Activated T-cell treated with anti-CD3 and anti-CD28 coated beads, Interleukin-2, amount 50 U/mL, for 72 hours (primary cell): ENCODE results near the gene TNFAIP1. TPM values are rescaled to one million over a fixed set of nuclear protein-coding genes. Genes with fewer than 3 reads are reported as not detected.
"Not testable (repeated sequence)": the region's sequence is repeated elsewhere in the genome, so short reads cannot be mapped to it uniquely, and the experiment has no call there.

Experiments used
- ATAC-seq, 2 donors: fragments of 150-1000 bp; cut with Tn5 transposase; replicated peaks in 1 of 2; 2 replicates each; pipeline ENCODE4 v1.10.0; 2021; ENCODE audit warnings: moderate library complexity in 2 of 2, mild to moderate bottlenecking in 1 of 2
- DNase-seq, 2 donors: peaks; one replicate each; pipeline ENCODE4 v3.0.0; 2021 to 2022; ENCODE audit warnings: mixed read lengths in 1 of 2
- H3K27ac Mint-ChIP-seq: one replicate; pipeline ENCODE4 v1.8.0; 2022; ENCODE audit warnings: mild to moderate bottlenecking, moderate library complexity, mixed read lengths
- H3K27me3 Mint-ChIP-seq: one replicate; pipeline ENCODE4 v1.8.0; 2022; ENCODE audit warnings: low read depth, mixed read lengths
- H3K36me3 Mint-ChIP-seq, 2 donors: one replicate each; pipeline ENCODE4 v1.8.0; 2022; ENCODE audit warnings: mixed read lengths in 2 of 2, mild to moderate bottlenecking in 1 of 2; ENCODE audit not compliant: insufficient read depth in 2 of 2
- H3K4me1 Mint-ChIP-seq: one replicate; pipeline ENCODE4 v1.8.0; 2022; ENCODE audit warnings: low read depth, mixed read lengths
- H3K4me3 Mint-ChIP-seq, 2 donors: one replicate each; pipeline ENCODE4 v1.8.0; 2022; ENCODE audit warnings: mild to moderate bottlenecking in 2 of 2, mixed read lengths in 2 of 2, moderate library complexity in 2 of 2
- H3K9me3 Mint-ChIP-seq, 2 donors: one replicate each; pipeline ENCODE4 v1.8.0; 2022; ENCODE audit warnings: mixed read lengths in 2 of 2
- total RNA-seq, 2 donors: library from RNA; stranded (reverse); gene quantifications; one replicate each; pipeline ENCODE4 v1.2.3, GENCODE V29; 2022

Gene TNFAIP1
- total RNA-seq, 2 donors from 2014 or later = 20.9 to 22.1 TPM

DNA sequence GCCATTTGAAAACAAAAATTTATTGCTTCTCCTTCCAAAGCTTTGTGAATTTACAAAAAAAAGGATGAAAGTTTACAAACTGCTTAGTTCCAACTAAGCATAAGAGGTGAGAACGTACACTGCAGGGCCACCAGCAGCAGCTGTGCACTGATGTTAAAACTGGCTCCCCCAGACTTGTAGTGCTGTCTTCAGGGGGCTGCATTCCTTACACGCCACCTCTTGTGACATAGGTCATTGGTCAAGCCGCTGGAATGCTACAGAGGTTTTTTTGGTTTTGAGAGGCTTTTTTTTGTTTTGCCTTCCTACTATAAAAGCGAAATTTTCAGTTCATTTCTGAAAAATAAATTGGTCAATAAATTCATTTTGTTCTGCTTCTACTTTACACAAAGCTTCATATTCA, 7.2 kb upstream of the TNFAIP1 start:
- peaks cover 0 to 15% of the 10 kb centered on the region in 2 donors for H3K36me3 Mint-ChIP-seq
- DNase-seq = no peak
- H3K27me3 Mint-ChIP-seq = no peaks in the 10 kb centered on the region
- no peak overlapping the region for H3K4me3 Mint-ChIP-seq
- peak overlapping the region; percentile 57 for H3K27ac Mint-ChIP-seq
- no peaks in the 10 kb centered on the region for H3K9me3 Mint-ChIP-seq
- peaks cover 26% of the 10 kb centered on the region for H3K4me1 Mint-ChIP-seq
- ATAC-seq = no peak

DNA sequence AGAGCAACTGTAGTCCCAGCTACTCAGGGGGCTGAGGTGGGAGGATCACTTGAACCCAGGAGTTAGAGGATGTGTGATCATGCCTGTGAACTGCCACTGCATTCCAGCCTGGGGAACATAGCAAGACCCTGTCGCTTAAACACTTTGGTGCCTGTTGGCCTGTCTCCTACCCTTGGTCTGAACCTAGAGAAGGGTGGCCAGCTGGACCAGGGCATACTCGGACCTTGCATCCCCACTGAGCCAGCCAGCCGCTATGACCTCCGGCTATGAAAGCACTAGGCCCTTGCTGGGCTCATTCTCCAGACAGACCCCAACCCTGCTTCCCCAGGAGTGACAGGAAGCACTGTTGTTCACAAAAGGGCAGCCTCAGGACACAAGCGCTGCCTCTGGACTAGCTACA, 4.9 kb upstream of the TNFAIP1 start:
- Mint-ChIP-seq H3K4me1 (peaks cover 43% of the 10 kb centered on the region), H3K4me3 (no peak overlapping the region), H3K9me3 (no peaks in the 10 kb centered on the region), H3K36me3 (peaks cover 0 to 15% of the 10 kb centered on the region in 2 donors), H3K27ac (no peak overlapping the region), H3K27me3 (no peaks in the 10 kb centered on the region)
- DNase-seq = no peak
- ATAC-seq = no peak

DNA sequence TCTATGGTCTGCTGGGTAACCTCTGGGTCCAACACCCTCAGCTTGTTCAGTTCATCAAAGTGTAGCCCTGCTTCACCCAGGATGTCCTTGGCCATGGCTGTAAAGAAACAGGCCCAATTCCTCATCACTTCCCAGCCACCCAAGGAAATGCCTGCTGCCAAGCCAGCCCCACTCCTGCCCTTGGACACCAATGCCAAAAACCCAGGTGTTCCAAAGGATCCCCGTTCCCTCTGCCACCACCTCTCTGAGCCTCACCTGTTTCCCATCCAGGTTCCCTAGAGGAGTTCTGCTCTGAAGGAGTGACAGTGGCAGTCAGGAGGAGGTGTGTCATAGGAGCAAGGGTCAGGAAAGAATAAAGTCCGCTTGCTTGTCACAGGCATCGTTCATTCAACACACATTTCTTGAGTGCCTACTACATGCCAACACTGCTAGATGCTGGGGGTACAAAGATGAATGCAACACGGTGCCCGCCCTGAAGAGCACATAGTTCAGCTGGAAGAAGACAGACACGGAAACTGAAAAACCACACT, 3.6 kb upstream of the TNFAIP1 start:
- H3K27ac Mint-ChIP-seq = no peak overlapping the region
- H3K27me3 Mint-ChIP-seq = no peaks in the 10 kb centered on the region
- no peak for ATAC-seq
- H3K9me3 Mint-ChIP-seq = no peaks in the 10 kb centered on the region
- no peak for DNase-seq
- no peak overlapping the region for H3K4me3 Mint-ChIP-seq
- peaks cover 0 to 8% of the 10 kb centered on the region in 2 donors for H3K36me3 Mint-ChIP-seq
- peaks cover 38% of the 10 kb centered on the region for H3K4me1 Mint-ChIP-seq

DNA sequence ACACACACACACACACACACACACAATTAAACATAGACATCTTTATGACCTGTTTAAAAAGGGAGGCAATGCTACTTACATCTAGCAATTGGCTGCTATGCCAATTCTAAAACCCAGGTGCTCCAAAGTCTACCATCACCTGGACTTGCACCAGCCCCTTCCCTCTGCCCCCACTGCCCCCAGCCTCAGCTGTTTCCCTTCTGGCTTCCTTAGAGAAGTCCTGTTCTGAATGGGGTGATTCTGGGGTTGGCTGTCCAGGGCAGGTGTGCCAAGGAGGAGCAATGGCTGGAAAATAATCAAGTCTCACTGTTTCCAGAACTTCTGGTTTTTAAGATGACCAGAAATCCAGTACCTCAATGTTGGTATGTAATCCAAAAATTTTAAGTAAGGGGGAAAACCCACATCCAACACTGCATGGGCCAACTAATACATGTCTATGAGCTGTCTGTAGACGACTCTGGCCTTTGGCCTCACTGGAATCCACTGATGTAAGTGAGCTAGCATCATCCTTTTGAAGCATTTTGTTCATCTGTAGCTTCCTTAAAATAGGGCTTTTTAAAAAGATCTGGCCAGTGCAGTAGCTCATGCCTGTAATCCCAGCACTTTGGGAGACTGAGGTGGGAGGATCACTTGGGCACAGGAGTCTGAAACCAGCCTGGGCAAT, 2.3 kb upstream of the TNFAIP1 start:
- no peaks in the 10 kb centered on the region for H3K27me3 Mint-ChIP-seq
- H3K36me3 Mint-ChIP-seq = peaks cover 0 to 4% of the 10 kb centered on the region in 2 donors
- ATAC-seq (no peak), DNase-seq (no peak)
- peaks cover 39% of the 10 kb centered on the region for H3K4me1 Mint-ChIP-seq
- no peak overlapping the region for H3K27ac Mint-ChIP-seq
- H3K4me3 Mint-ChIP-seq = peak overlapping the region in 1 of 2 donors; percentile 97
- no peaks in the 10 kb centered on the region for H3K9me3 Mint-ChIP-seq

DNA sequence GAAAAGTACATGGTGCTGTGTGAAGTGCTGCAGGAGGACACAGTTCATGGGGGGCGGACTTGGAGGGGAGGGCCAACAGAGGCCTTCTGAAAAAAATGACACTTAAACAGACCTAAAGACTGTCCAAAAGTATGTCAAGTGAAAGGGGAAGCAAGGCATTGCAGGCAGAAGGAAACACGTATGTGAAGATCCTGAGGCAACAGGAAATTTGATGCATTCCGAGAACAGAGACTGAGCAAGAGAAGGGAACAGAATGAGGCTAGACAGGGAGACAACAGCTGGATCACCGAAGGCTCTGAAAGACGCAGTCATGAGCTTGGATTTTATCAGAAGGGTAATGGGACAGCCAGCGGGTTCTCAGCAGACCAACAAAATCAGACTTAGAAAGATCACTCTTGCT, 1.4 kb upstream of the TNFAIP1 start:
- ATAC-seq (no peak), DNase-seq (no peak)
- H3K9me3 Mint-ChIP-seq = no peaks in the 10 kb centered on the region
- no peaks in the 10 kb centered on the region for H3K27me3 Mint-ChIP-seq
- peaks cover 0 to under 1% of the 10 kb centered on the region in 2 donors for H3K36me3 Mint-ChIP-seq
- H3K27ac Mint-ChIP-seq = peak overlapping the region; percentile 6
- peaks cover 38% of the 10 kb centered on the region for H3K4me1 Mint-ChIP-seq
- H3K4me3 Mint-ChIP-seq = peak overlapping the region; percentile 90 to 97

DNA sequence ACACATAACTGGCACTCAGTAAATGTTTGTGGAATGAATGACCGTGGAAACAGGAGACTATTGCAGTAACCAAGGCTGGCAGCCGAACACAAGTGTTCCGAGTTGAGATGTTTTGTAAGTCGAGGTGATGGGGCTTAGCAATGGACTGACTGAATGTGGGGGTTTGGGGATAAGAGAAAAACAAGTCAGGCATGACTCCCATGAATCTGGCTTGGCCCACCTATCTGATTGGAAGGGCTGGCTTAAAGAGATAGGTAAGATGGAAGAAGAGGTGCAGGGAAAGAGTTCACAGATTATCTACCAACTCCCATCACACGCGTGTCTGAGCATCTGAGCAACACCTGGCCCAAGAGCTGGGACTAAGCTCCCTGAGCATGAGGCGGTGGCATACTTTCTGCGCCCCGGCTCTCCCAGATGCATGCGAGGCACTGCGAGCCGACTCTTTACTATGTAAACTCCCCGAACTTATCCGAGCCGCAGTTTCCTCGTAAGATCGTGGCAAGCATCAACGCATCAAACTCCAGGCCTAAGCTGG, 828 bp upstream of the TNFAIP1 start:
- H3K4me1 Mint-ChIP-seq = peaks cover 38% of the 10 kb centered on the region
- no peaks in the 10 kb centered on the region for H3K27me3 Mint-ChIP-seq
- ATAC-seq = no peak
- peak overlapping the region; percentile 90 to 97 for H3K4me3 Mint-ChIP-seq
- peak in 1 of 2 donors; percentile 13 for DNase-seq
- no peaks in the 10 kb centered on the region for H3K9me3 Mint-ChIP-seq
- peak overlapping the region; percentile 6 for H3K27ac Mint-ChIP-seq
- H3K36me3 Mint-ChIP-seq = no peaks in the 10 kb centered on the region

DNA sequence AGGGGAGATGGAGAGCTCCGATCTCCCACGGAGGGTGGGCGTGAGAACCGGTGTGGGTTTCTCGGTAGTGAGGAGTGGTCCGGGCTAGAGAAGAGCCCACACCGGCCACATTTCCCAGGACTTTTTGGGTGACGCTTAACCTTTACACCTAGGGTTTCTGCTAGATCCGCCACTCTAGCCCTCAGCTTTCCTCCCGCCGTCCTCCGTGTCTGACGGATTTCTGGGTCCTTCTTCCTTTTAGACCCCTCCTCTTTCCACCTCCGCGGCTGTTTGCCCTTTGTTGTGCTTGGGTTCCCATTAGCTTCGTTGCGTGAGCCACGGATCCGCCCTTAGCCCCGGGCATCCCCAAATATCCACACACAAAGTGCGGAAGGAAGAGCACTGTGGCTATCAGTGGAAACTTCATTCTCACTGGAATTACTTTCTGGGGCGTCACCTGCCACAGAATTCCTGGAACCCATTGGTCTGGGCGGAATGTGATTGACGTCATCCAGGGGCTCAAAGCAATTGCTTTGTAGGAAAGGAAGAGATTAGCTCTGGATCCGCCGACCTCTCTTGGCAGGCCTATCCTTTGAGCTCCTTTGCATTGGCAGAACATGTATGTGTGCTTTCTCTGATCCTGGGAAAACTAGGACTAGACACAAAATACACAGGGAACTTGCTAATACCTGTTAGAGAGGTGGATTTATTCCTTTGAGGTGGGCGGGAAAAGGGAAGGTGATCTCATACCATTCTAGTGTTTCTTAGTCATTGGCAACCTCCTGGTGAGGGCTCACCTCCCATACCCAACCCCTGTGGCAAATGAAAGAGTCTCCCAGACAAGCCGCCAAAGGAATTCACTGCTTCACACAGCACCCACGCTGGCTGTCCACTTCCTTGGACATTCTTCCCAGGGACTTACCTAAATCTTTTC, 654 bp downstream of the TNFAIP1 start:
- peak overlapping the region; percentile 95 for H3K27ac Mint-ChIP-seq
- H3K9me3 Mint-ChIP-seq = no peaks in the 10 kb centered on the region
- H3K36me3 Mint-ChIP-seq = no peaks in the 10 kb centered on the region
- peak overlapping the region; percentile 90 to 97 for H3K4me3 Mint-ChIP-seq
- ATAC-seq = no peak
- DNase-seq = peak in 1 of 2 donors; percentile 25
- H3K27me3 Mint-ChIP-seq = no peaks in the 10 kb centered on the region
- H3K4me1 Mint-ChIP-seq = peaks cover 38% of the 10 kb centered on the region

DNA sequence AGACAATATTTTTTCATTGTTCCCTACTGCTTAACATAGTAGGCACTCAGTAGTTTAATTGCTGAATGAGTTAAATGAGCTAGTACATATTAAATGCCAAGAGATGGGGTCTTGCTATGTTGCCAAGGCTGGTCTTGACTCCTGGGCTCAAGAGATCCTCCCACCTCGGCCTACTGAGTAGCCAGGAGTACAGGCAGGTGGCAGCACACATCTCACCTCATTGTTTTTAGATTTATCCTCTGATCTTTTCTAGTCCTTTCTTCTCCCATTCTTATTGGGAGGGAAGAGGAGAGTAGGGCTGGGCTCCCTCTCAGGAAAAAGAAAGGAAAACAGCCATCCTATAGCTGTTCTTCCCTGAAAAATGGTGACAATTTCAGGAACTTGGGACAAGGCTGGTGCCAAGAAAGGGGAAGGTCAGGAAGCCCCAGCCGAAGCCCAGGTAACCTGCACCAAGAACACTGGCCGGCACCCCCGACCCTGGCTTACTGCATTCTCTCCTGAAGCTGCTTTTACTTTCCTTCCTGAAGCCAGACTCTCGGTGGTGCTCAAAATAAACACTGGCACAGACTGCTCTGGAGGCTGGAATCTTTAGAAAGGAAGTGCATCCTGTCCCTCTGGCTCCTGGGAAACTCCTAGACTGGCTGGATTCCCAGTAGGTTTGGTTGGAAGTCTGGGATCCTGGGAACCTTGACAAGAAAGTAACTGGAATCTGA, 2.7 kb downstream of the TNFAIP1 start:
- H3K27ac Mint-ChIP-seq = peak overlapping the region; percentile 81
- ATAC-seq (no peak), DNase-seq (no peak)
- H3K9me3 Mint-ChIP-seq = no peaks in the 10 kb centered on the region
- H3K4me3 Mint-ChIP-seq = peak overlapping the region in 1 of 2 donors; percentile 90
- peaks cover 38% of the 10 kb centered on the region for H3K4me1 Mint-ChIP-seq
- no peaks in the 10 kb centered on the region for H3K36me3 Mint-ChIP-seq
- H3K27me3 Mint-ChIP-seq = no peaks in the 10 kb centered on the region

DNA sequence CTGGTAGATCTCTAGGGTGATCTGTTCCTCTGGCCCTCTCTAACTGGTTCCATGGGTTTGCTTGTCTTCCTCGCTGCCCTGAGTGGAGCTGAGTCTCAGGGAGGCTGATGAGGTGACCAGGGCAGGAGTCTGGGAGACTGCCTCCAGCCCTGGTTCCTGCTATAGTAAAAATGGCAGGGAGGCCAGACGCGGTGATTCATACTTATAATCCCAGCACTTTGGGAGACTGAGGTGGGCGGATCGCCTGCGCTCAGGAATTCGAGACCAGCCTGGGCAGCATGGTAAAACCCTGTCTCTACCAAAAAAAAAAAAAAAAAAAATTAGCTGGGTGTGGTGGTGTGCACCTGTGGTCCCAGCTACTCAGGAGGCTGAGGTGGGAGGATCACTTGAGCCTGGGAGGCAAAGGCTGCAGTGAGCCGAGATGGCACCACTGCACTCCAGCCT, 3.2 kb downstream of the TNFAIP1 start:
- not testable (repeated sequence) for DNase-seq, H3K27ac Mint-ChIP-seq, H3K27me3 Mint-ChIP-seq, H3K36me3 Mint-ChIP-seq, ATAC-seq, H3K4me3 Mint-ChIP-seq, H3K9me3 Mint-ChIP-seq
- H3K4me1 Mint-ChIP-seq = peaks cover 36% of the 10 kb centered on the region

DNA sequence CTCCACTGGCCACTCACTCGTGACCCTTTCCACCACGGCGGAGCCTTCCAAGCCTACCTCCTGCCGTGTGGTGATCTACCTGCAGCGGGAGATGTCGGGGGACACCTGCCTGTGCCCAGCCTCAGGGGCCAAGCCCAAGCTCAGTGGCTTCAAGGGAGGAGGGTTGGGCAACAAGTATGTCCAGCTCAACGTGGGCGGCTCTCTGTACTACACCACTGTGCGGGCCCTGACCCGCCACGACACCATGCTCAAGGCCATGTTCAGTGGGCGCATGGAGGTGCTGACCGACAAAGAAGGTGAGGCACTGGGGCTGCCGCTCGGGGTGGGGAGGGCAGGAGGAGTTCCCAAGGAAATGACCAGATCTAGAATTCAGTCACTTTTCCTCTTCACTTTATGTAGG, 3.9 kb downstream of the TNFAIP1 start:
- Mint-ChIP-seq H3K36me3 (no peaks in the 10 kb centered on the region), H3K4me1 (peaks cover 31% of the 10 kb centered on the region), H3K27me3 (no peaks in the 10 kb centered on the region), H3K9me3 (no peaks in the 10 kb centered on the region), H3K27ac (no peak overlapping the region), H3K4me3 (no peak overlapping the region)
- no peak for ATAC-seq
- DNase-seq = no peak

DNA sequence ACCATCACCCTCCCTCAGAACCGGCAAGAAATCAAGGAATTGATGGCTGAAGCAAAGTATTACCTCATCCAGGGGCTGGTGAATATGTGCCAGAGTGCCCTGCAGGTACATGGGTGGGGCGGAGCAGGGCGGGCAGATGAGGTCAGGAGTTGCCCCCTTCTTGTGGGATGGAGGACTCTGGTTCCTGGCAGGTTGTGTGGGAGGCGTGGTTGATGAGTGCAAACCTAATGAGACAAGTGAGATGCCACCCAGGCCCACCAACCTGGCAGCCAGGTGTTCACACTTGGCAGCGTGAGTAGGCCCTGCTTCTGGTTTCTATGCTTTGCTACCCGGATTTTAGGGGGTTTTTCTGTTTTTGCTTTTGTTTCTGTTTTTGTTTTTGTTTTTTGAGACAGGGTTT, 4.8 kb downstream of the TNFAIP1 start:
- no peak for ATAC-seq

DNA sequence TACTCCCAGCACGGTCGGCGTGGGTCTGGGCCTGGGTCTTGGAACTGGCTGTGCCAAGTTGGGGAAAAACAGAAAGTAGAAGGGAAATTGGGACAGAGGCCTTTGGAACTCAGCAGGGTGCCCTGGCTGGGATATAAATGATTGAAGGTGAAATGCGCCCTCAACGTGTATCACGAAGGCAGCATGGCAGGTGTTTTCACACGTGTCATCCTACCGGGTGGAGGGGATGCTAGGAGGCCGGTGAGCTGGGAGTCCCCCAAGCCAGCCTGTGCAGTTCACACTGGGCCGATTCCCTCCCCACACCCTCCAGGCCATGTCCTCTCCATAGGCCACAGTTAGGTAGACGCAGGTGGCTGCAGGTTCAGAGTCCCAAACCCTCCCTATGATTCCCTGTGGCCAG, 6.0 kb downstream of the TNFAIP1 start:
- DNase-seq (no peak), ATAC-seq (no peak)
- Mint-ChIP-seq H3K4me3 (no peak overlapping the region), H3K4me1 (peaks cover 25% of the 10 kb centered on the region), H3K27ac (no peak overlapping the region), H3K36me3 (peaks cover 0 to 3% of the 10 kb centered on the region in 2 donors), H3K9me3 (no peaks in the 10 kb centered on the region), H3K27me3 (no peaks in the 10 kb centered on the region)

More for the DNA sequence above, 4.8 kb downstream of the TNFAIP1 start:
- no peaks in the 10 kb centered on the region for H3K9me3 Mint-ChIP-seq
- no peaks in the 10 kb centered on the region for H3K36me3 Mint-ChIP-seq
- H3K4me3 Mint-ChIP-seq = no peak overlapping the region
- H3K4me1 Mint-ChIP-seq = peaks cover 25% of the 10 kb centered on the region
- no peaks in the 10 kb centered on the region for H3K27me3 Mint-ChIP-seq
- peak overlapping the region; percentile 74 for H3K27ac Mint-ChIP-seq
- no peak for DNase-seq
